Fibroblast of villous mesenchyme (primary cell): Measurements from ENCODE around the gene CUL4A. TPM values are rescaled to one million over a fixed set of nuclear protein-coding genes. Genes with fewer than 3 reads are reported as not detected.

Experiments
- DNase-seq: peaks from one replicate; pipeline ENCODE4 v3.0.0-alpha.2; 2010; ENCODE audit warnings: low read depth
- H3K4me3 ChIP-seq: 2 replicates; pipeline ENCODE4 v1.5.1; 2011; ENCODE audit warnings: low read depth, mild to moderate bottlenecking, low read length
- total RNA-seq: library from RNA; depleted of rRNA; stranded (reverse); fragments of >200 nt; gene quantifications from 2 replicates; pipeline ENCODE4 v1.2.3, GENCODE V29; 2012
- TF ChIP-seq, protein P1 (sequence below): IDR thresholded peaks from 2 replicates; pipeline ENCODE4 v1.5.1; 2012; ENCODE audit warnings: low read depth, mild to moderate bottlenecking, low read length; ENCODE audit not compliant: insufficient read depth

Gene CUL4A
- total RNA-seq, 1 donor, result 132 TPM

DNA sequence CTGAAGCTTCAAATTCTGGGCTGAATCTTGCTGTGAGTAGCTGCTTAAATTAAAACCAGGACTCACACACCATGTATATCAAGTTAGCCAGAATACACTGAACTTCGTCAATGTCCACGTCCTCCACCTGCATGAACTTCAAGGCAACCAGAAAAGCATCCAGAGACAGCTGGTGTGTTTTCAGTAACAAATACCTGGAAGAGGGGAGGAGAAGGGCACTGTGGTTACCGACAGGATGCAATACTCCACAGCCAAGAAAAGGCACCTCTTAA, 30.6 kb upstream of the CUL4A start:
- TF ChIP-seq, protein P1, sequence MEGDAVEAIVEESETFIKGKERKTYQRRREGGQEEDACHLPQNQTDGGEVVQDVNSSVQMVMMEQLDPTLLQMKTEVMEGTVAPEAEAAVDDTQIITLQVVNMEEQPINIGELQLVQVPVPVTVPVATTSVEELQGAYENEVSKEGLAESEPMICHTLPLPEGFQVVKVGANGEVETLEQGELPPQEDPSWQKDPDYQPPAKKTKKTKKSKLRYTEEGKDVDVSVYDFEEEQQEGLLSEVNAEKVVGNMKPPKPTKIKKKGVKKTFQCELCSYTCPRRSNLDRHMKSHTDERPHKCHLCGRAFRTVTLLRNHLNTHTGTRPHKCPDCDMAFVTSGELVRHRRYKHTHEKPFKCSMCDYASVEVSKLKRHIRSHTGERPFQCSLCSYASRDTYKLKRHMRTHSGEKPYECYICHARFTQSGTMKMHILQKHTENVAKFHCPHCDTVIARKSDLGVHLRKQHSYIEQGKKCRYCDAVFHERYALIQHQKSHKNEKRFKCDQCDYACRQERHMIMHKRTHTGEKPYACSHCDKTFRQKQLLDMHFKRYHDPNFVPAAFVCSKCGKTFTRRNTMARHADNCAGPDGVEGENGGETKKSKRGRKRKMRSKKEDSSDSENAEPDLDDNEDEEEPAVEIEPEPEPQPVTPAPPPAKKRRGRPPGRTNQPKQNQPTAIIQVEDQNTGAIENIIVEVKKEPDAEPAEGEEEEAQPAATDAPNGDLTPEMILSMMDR, result no peak
- no peak overlapping the region for H3K4me3 ChIP-seq
- no peak for DNase-seq

DNA sequence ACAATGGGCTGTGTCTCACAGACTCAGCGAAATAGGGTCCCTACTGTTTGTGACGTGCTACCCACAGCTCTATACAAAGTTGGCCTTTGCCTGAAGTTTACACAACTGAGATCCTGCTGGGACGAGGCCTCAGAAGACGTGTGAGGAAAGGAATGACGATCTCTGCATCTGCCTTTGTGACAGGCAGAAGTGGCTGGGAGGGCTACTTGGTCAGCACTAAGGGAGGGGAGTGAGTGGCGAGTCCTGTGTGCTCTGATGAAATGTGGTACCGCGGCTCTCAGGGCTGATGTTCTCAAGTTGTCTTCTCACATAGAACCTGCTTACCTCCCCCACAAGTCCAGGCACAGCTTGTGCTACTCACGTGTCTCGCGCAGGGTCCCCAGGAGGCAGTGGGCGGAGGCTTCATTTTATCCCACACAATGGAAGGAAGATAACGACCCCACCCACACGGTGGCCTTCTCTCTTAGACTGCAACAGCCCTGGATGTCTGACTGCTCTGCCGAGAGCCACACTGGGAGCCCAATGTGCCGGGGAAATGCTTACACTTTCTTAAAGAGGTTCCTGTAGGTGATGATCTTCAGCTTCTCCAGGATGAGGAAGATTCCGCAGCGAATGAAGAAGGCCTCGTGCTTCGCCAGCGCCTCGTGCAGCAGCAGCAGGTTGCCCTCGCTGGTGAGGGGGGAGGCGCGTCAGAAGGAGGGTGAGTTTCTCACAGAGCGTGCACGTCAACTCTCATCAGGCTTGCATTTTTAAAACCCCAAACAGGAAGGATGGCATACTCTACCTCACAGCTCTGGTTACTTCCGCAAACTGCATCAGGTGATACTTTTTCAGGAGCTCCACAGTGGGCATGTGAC, 29.8 kb upstream of the CUL4A start:
- TF ChIP-seq, protein P1, result no peak
- no peak for DNase-seq
- H3K4me3 ChIP-seq, result no peak overlapping the region

- no peak overlapping the region for H3K4me3 ChIP-seq
- TF ChIP-seq, protein P1, result no peak
- DNase-seq, result no peak
Measured at GRCh38 chr13:113182046-113182445, 27.4 kb upstream of the CUL4A start.

GRCh38 chr13:113183450-113184129, 25.8 kb upstream of the CUL4A start:
- H3K4me3 ChIP-seq, result no peak overlapping the region
- TF ChIP-seq, protein P1, result no peak
- DNase-seq, result no peak

DNA sequence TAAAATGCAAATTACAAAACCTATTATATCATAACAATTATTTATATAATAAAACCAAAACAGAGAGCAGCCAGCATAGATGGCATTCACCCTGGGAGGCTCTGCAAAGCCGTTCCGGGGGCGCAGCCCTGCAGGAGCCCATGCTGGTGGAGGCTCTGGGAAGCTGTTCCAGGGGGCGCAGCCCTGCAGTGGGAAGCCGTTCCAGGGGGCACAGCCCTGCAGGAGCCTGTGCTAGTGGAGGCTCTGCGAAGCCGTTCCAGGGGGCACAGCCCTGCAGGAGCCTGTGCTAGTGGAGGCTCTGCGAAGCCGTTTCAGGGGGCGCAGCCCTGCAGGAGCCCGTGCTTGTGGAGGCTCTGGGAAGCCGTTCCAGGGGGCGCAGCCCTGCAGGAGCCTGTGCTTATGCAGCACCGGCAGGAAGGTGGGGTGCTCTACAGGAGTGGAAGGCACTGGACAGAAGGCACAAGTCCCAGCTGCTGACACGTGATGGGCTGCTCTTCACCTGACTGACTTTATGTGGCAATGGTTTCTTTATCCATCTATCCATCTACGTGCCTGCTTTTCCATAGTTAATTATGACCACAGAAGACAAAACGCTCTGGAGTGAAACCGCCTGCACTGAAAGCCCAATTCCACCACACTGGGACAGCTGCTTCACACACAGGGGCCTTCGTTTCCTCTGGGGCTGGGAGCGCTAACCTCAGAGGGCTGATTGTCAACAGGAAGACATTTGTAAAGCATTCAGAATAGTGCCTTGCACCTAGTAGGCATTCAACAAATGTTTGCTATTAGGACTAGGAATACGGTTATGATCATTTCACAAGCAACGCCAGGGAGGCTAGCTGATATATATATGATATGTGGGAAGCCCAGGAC, 24.6 kb upstream of the CUL4A start:
- no peak for DNase-seq
- TF ChIP-seq, protein P1, result no peak
- H3K4me3 ChIP-seq, result no peak overlapping the region

DNA sequence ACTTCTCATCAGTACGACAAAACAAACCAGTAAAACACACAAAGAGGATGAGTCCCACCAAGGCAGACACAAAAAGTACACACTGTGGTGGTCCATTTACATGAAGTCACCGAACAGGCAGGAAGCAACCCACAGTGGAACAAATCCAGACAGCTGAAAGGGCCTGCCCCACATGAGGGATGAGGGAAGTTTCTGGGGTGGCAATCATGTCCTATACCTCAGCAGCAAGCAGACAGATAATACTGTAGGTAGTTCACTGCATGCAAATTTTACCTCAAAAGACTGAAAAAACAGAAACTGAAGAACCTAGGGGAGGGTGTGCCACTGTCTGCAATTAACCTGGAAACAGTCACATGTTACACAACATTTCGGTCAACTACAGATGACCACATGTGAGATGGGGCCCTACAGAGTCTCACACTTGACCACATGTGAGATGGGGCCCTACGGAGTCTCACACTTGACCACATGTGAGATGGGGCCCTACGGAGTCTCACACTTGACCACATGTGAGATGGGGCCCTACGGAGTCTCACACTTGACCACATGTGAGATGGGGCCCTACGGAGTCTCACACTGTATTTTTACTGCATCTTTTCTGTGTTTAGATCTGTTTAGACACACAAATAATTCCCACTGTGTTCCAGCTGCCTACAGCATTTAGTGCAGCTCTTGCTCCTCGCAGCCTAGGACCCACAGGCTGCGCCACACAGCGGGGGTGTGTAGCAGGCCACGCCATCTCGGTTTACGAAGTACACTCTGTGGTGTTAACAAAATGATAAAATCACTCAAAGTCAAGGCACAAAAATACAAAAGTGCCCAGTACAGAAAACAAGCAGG, 23.1 kb upstream of the CUL4A start:
- no peak overlapping the region for H3K4me3 ChIP-seq
- TF ChIP-seq, protein P1, result no peak
- no peak for DNase-seq
